OCI-LY7 (cell line): ENCODE data around the gene KLHL25.

Experiments used
- CTCF ChIP-seq: fragments of 200-600 bp; sonication (generic); conservative IDR thresholded peaks from 2 replicates; pipeline ENCODE4 v1.5.1; 2014; ENCODE audit warnings: mild to moderate bottlenecking, antibody characterized with exemption, low read length, moderate library complexity, mixed read lengths
- EZH2phosphoT487 ChIP-seq: fragments of 200-600 bp; sonication (generic); IDR thresholded peaks from 2 replicates; pipeline ENCODE4 v1.6.1; 2018; ENCODE audit warnings: low read depth, borderline replicate concordance, mild to moderate bottlenecking, mixed run types, antibody characterized with exemption, low read length, moderate library complexity, mixed read lengths

GRCh38 chr15:85759376-85759775 is 35.3 kb downstream of the KLHL25 start:
- TF ChIP-seq CTCF (no peak), EZH2phosphoT487 (no peak)
